Measurements from ENCODE around the gene SPCS3. TPM values are rescaled to one million over a fixed set of nuclear protein-coding genes. Genes with fewer than 3 reads are reported as not detected.

The SPCS3 gene
- total and polyA plus RNA-seq, 2 of the 13 experiments (the other 11 are each of a cell fraction or from before 2014, with no cell fraction given) = 26.3 to 57.0 TPM

DNA sequence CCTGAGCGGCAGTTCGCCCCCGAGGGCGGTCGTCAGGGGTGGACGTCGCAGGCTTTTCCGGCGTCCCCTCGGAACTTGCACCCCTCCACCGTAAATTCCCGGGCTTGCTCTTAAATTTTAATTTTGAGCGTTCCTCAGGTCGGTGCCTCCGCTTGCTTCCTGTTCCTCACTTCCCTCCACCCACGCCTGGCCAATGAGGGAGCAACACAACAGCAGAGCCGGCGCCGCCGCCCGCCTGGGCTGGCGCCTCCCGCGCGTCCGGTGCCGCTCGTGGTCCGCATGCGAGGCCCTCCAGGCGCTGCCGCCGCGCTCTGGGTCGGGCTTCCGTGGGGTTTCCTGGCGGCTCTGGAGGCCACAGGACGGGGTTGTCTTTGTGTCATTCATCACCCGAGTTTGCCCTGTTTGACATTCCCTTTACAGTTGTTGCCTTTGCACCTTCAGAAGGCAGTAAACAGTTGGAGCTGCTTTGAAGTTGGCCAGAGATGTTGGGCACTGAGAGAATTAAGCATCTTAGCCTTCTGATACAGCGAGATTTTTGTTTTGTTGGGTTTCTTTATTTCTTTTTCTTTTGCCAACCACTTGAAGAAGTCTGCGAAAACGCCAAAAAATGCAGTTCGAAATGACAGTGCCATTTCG lies 692 bp downstream of the SPCS3 start (continued):
- peak; percentile 53; the same call in 1 of the 2 replicates for TF ChIP-seq SNAI1 (CRISPR knock-in tag; IDR thresholded peaks at IDR 0.05; ENCODE audit: borderline replicate concordance)
- peak; percentile 40; the same call in 1 of the 2 replicates for TF ChIP-seq ZNF841 (CRISPR knock-in tag; IDR thresholded peaks at IDR 0.05; ENCODE audit: borderline replicate concordance)
- TF ChIP-seq, protein P1, sequence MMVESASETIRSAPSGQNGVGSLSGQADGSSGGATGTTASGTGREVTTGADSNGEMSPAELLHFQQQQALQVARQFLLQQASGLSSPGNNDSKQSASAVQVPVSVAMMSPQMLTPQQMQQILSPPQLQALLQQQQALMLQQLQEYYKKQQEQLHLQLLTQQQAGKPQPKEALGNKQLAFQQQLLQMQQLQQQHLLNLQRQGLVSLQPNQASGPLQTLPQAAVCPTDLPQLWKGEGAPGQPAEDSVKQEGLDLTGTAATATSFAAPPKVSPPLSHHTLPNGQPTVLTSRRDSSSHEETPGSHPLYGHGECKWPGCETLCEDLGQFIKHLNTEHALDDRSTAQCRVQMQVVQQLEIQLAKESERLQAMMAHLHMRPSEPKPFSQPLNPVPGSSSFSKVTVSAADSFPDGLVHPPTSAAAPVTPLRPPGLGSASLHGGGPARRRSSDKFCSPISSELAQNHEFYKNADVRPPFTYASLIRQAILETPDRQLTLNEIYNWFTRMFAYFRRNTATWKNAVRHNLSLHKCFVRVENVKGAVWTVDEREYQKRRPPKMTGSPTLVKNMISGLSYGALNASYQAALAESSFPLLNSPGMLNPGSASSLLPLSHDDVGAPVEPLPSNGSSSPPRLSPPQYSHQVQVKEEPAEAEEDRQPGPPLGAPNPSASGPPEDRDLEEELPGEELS (CRISPR knock-in tag; IDR thresholded peaks at IDR 0.05) = peak; percentile 27; the same call in 1 of the 2 replicates
- no peak for TF ChIP-seq JDP2 (CRISPR knock-in tag; IDR thresholded peaks at IDR 0.05; ENCODE audit: borderline replicate concordance)
- TF ChIP-seq, protein P2, sequence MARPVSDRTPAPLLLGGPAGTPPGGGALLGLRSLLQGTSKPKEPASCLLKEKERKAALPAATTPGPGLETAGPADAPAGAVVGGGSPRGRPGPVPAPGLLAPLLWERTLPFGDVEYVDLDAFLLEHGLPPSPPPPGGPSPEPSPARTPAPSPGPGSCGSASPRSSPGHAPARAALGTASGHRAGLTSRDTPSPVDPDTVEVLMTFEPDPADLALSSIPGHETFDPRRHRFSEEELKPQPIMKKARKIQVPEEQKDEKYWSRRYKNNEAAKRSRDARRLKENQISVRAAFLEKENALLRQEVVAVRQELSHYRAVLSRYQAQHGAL (CRISPR knock-in tag; IDR thresholded peaks at IDR 0.05; ENCODE audit: not compliant biosample characterization) = peak; percentile 79
- TF ChIP-seq, protein P3, sequence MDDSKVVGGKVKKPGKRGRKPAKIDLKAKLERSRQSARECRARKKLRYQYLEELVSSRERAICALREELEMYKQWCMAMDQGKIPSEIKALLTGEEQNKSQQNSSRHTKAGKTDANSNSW (CRISPR knock-in tag; IDR thresholded peaks at IDR 0.05; ENCODE audit: borderline replicate concordance) = peak; percentile 75; the same call in 1 of the 2 replicates
- TF ChIP-seq, protein P4, sequence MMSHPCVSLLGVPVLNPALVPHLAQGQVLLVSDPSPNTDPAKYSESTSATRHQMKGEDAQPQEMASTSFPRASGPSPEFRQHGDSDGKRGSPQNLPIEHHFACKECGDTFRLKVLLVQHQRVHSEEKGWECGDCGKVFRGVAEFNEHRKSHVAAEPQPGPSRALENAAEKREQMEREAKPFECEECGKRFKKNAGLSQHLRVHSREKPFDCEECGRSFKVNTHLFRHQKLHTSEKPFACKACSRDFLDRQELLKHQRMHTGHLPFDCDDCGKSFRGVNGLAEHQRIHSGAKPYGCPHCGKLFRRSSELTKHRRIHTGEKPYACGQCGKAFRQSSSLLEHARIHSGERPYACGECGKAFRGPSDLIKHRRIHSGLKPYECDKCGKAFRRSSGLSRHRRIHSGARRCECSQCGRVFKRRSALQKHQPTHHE (CRISPR knock-in tag; IDR thresholded peaks at IDR 0.05; ENCODE audit: borderline replicate concordance) = 0 out of 2 replicates have a peak, but pooled peaks have one; percentile 57
- TF ChIP-seq GABPA (IDR thresholded peaks at IDR 0.05; ENCODE audit: low read depth, low read length) = peak; percentile 29; the same call in 1 of the 2 replicates
- peak; percentile 57 for TF ChIP-seq GABPA (CRISPR knock-in tag; IDR thresholded peaks at IDR 0.05; ENCODE audit: low read depth)
- TF ChIP-seq ISL2 (CRISPR knock-in tag; IDR thresholded peaks at IDR 0.05) = no peak
- TF ChIP-seq, protein P5, sequence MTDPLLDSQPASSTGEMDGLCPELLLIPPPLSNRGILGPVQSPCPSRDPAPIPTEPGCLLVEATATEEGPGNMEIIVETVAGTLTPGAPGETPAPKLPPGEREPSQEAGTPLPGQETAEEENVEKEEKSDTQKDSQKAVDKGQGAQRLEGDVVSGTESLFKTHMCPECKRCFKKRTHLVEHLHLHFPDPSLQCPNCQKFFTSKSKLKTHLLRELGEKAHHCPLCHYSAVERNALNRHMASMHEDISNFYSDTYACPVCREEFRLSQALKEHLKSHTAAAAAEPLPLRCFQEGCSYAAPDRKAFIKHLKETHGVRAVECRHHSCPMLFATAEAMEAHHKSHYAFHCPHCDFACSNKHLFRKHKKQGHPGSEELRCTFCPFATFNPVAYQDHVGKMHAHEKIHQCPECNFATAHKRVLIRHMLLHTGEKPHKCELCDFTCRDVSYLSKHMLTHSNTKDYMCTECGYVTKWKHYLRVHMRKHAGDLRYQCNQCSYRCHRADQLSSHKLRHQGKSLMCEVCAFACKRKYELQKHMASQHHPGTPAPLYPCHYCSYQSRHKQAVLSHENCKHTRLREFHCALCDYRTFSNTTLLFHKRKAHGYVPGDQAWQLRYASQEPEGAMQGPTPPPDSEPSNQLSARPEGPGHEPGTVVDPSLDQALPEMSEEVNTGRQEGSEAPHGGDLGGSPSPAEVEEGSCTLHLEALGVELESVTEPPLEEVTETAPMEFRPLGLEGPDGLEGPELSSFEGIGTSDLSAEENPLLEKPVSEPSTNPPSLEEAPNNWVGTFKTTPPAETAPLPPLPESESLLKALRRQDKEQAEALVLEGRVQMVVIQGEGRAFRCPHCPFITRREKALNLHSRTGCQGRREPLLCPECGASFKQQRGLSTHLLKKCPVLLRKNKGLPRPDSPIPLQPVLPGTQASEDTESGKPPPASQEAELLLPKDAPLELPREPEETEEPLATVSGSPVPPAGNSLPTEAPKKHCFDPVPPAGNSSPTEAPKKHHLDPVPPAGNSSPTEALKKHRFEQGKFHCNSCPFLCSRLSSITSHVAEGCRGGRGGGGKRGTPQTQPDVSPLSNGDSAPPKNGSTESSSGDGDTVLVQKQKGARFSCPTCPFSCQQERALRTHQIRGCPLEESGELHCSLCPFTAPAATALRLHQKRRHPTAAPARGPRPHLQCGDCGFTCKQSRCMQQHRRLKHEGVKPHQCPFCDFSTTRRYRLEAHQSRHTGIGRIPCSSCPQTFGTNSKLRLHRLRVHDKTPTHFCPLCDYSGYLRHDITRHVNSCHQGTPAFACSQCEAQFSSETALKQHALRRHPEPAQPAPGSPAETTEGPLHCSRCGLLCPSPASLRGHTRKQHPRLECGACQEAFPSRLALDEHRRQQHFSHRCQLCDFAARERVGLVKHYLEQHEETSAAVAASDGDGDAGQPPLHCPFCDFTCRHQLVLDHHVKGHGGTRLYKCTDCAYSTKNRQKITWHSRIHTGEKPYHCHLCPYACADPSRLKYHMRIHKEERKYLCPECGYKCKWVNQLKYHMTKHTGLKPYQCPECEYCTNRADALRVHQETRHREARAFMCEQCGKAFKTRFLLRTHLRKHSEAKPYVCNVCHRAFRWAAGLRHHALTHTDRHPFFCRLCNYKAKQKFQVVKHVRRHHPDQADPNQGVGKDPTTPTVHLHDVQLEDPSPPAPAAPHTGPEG (CRISPR knock-in tag; IDR thresholded peaks at IDR 0.05) = 0 out of 2 replicates have a peak, but pooled peaks have one; percentile 38
- peak; percentile 62; the same call in 1 of the 2 replicates for TF ChIP-seq ZSCAN20 (CRISPR knock-in tag; IDR thresholded peaks at IDR 0.05; ENCODE audit: borderline replicate concordance)
- TF ChIP-seq, protein P6, sequence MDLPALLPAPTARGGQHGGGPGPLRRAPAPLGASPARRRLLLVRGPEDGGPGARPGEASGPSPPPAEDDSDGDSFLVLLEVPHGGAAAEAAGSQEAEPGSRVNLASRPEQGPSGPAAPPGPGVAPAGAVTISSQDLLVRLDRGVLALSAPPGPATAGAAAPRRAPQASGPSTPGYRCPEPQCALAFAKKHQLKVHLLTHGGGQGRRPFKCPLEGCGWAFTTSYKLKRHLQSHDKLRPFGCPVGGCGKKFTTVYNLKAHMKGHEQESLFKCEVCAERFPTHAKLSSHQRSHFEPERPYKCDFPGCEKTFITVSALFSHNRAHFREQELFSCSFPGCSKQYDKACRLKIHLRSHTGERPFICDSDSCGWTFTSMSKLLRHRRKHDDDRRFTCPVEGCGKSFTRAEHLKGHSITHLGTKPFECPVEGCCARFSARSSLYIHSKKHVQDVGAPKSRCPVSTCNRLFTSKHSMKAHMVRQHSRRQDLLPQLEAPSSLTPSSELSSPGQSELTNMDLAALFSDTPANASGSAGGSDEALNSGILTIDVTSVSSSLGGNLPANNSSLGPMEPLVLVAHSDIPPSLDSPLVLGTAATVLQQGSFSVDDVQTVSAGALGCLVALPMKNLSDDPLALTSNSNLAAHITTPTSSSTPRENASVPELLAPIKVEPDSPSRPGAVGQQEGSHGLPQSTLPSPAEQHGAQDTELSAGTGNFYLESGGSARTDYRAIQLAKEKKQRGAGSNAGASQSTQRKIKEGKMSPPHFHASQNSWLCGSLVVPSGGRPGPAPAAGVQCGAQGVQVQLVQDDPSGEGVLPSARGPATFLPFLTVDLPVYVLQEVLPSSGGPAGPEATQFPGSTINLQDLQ (CRISPR knock-in tag; IDR thresholded peaks at IDR 0.05) = no peak
- TF ChIP-seq ZNF550 (CRISPR knock-in tag; IDR thresholded peaks at IDR 0.05; ENCODE audit: borderline replicate concordance) = no peak
- peak; percentile 59; the same call in 1 of the 2 replicates for TF ChIP-seq CAMTA2 (CRISPR knock-in tag; IDR thresholded peaks at IDR 0.05; ENCODE audit: borderline replicate concordance)

Measured in HepG2 (cell line).